Measurements from ENCODE around the gene VSTM5. TPM values are rescaled to one million over a fixed set of nuclear protein-coding genes. Genes with fewer than 3 reads are reported as not detected.

VSTM5 gene
- total RNA-seq, 1 donor from 2014 or later, result not detected

- DNase-seq, result no peak
- intact Hi-C loops (cut with micrococcal nuclease), result no loop called here
- no peaks in the 10 kb centered on the region for H3K27me3 ChIP-seq (ENCODE audit: low read depth)
- H3K9me3 ChIP-seq (replicated peaks), result no peaks in the 10 kb centered on the region
- H3K27ac ChIP-seq (replicated peaks), result no peak overlapping the region
- no peaks in the 10 kb centered on the region for H3K36me3 ChIP-seq
- no peak overlapping the region for H3K4me3 ChIP-seq
- no peaks in the 10 kb centered on the region for H3K4me1 ChIP-seq
- no peak for TF ChIP-seq CTCF (IDR thresholded peaks at IDR 0.05; ENCODE audit: borderline replicate concordance)
Observed at GRCh38 chr11:93842034-93842433, 8.4 kb downstream of the VSTM5 start.

- intact Hi-C loops (cut with micrococcal nuclease), result no loop called here
- H3K27ac ChIP-seq (replicated peaks), result no peak overlapping the region
Observed at GRCh38 chr11:93841446-93841845, 9.0 kb downstream of the VSTM5 start.

GRCh38 chr11:93840981-93841380 lies 9.4 kb downstream of the VSTM5 start:
- Histone ChIP-seq H3K4me1 (no peaks in the 10 kb centered on the region), H3K4me3 (no peak overlapping the region), H3K9me3 (replicated peaks) (no peaks in the 10 kb centered on the region), H3K27me3 (ENCODE audit: low read depth) (no peaks in the 10 kb centered on the region), H3K27ac (replicated peaks) (no peak overlapping the region), H3K36me3 (no peaks in the 10 kb centered on the region)
- no peak for DNase-seq
- no peak for TF ChIP-seq CTCF (IDR thresholded peaks at IDR 0.05; ENCODE audit: borderline replicate concordance)
- intact Hi-C loops (cut with micrococcal nuclease), result no loop called here

More at GRCh38 chr11:93841446-93841845, 9.0 kb downstream of the VSTM5 start:
- H3K4me3 ChIP-seq, result no peak overlapping the region
- no peak for DNase-seq
- H3K9me3 ChIP-seq (replicated peaks), result no peaks in the 10 kb centered on the region
- H3K27me3 ChIP-seq (ENCODE audit: low read depth), result no peaks in the 10 kb centered on the region
- H3K4me1 ChIP-seq, result no peaks in the 10 kb centered on the region
- TF ChIP-seq CTCF (IDR thresholded peaks at IDR 0.05; ENCODE audit: borderline replicate concordance), result no peak
- no peaks in the 10 kb centered on the region for H3K36me3 ChIP-seq

GRCh38 chr11:93840180-93840579 lies 10.2 kb downstream of the VSTM5 start:
- Histone ChIP-seq H3K36me3 (no peaks in the 10 kb centered on the region), H3K27ac (replicated peaks) (no peak overlapping the region), H3K9me3 (replicated peaks) (no peaks in the 10 kb centered on the region), H3K4me1 (no peaks in the 10 kb centered on the region), H3K4me3 (no peak overlapping the region), H3K27me3 (ENCODE audit: low read depth) (no peaks in the 10 kb centered on the region)
- intact Hi-C loops (cut with micrococcal nuclease), result no loop called here
- no peak for TF ChIP-seq CTCF (IDR thresholded peaks at IDR 0.05; ENCODE audit: borderline replicate concordance)
- no peak for DNase-seq

- intact Hi-C loops (cut with micrococcal nuclease), result no loop called here
- no peak overlapping the region for H3K27ac ChIP-seq (replicated peaks)
- H3K36me3 ChIP-seq, result no peaks in the 10 kb centered on the region
- H3K9me3 ChIP-seq (replicated peaks), result no peaks in the 10 kb centered on the region
- no peak for TF ChIP-seq CTCF (IDR thresholded peaks at IDR 0.05; ENCODE audit: borderline replicate concordance)
- no peak for DNase-seq
- H3K4me1 ChIP-seq, result no peaks in the 10 kb centered on the region
- H3K4me3 ChIP-seq, result no peak overlapping the region
- H3K27me3 ChIP-seq (ENCODE audit: low read depth), result no peaks in the 10 kb centered on the region
Observed at GRCh38 chr11:93838967-93839366, 11.5 kb downstream of the VSTM5 start.

- Histone ChIP-seq H3K4me1 (no peaks in the 10 kb centered on the region), H3K27me3 (ENCODE audit: low read depth) (no peaks in the 10 kb centered on the region), H3K36me3 (no peaks in the 10 kb centered on the region), H3K27ac (replicated peaks) (no peak overlapping the region), H3K9me3 (replicated peaks) (no peaks in the 10 kb centered on the region), H3K4me3 (no peak overlapping the region)
- no peak for DNase-seq
- TF ChIP-seq CTCF (IDR thresholded peaks at IDR 0.05; ENCODE audit: borderline replicate concordance), result no peak
- intact Hi-C loops (cut with micrococcal nuclease), result no loop called here
Observed at GRCh38 chr11:93832780-93833179, 17.6 kb downstream of the VSTM5 start.

All from left ventricle myocardium inferior (tissue), 1 donor.